ENCODE results near the gene RDX.
"Not testable (repeated sequence)": the region's sequence is repeated elsewhere in the genome, so short reads cannot be mapped to it uniquely, and the experiment has no call there.

The RDX gene

DNA sequence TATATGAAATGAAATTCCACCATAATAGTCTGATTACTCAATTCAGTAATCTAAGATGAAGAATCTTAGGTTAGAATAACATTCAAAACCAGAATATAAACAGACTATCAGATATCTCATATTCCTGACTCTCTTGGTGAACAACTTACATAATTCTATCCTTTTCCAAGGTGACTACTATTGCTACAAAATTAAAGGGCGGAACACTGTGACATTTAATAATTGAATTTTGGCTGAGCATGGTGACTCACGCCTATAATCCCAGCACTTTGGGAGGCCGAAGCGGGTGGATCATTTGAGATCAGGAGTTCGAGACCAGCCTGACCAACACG, 34.4 kb downstream of the RDX start:
- no peak for DNase-seq

DNA sequence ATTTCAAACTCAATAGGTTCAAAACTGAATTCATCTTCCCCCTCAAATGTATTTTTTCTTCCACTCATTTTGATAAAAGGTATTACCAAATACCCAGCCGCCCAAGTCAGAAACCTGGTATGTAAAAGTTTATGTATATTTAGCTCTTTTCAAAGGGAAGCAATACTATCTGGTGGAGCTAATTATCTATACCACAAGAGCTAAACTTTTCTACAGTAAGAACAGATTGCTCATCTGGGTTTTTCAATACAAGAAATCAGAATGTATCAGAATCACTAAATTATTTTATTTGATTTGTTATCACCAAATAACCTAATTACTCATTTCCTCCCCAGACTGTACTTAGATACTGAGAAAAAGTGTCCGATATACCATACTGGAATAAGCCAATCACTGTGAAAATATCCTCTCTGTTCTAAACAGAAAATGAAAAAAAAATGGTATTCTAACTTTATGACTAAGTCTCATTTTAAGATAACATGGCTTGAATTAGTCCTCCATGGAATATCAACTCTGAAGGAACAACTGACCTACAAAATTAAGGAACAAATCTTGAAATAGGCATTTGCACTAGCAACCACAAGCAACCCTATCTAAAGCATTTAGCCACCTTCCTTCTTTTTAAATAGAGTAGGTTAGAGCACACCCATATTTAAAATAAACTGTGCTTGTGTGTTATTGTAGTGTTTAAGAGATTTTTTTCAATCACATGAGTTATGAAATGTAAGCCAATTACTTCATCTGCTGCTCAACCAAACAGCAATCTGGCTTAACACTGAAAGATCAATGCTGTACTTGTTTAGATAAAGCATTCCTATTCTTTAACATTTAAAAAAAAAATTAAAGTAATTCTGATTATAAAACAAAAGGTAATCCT, 35.0 kb downstream of the RDX start:
- DNase-seq: no peak

DNA sequence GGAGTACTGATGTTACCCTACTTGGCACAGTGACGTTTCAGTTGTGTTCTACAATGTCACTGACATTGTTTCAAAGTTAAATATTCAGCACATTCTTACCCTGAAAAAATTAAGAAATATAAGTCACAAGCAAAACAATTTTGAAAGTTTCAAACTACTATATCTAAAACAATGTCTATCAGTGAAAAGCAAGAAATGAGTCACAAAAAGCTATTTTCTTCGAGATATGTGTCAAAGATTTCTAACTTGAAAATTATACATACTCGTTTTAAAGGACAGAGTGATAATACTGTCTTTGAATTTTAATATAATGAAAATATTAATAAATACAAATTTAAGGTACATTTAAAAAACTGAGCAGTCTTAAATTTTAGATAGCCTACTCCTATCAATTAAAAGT, 42.9 kb downstream of the RDX start:
- no peak for DNase-seq

DNA sequence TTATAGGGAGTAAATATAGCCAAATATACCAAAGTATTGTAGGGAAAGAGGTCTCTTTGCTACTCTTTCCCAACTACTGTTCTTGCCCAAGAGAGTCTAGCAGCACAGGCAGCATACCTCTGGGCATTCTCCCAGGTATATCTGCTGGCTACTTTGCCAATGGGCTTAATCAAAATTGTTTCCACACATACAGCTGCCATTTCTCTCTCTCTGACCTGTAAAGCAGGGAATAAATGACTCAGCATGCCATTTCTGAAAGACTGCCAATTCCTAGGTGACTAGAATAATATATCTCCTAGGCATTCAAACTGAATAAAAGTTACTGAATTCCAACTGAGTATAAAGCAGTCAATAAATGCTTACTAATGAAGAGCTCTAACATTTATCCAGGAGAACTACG, 44.6 kb downstream of the RDX start:
- DNase-seq: no peak

DNA sequence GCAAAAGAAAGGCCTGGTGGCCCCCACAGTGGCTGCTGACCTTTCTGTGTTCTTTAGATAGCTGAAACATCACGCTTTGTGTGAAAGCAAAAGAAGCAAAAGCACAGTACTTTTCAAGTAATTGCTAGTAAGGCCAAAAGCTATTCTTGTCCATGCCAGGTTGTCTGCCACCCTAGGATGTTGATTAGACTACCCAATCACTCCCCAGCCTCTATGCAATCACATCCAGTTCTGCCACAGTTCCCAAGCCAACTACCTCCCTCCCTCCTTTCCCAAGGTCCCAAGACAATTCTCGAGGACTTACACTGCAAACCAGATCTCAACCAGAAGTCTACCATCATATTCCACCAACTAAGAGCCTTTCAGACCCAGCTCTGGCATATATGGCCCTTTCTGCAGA, 46.2 kb downstream of the RDX start:
- no peak for DNase-seq

DNA sequence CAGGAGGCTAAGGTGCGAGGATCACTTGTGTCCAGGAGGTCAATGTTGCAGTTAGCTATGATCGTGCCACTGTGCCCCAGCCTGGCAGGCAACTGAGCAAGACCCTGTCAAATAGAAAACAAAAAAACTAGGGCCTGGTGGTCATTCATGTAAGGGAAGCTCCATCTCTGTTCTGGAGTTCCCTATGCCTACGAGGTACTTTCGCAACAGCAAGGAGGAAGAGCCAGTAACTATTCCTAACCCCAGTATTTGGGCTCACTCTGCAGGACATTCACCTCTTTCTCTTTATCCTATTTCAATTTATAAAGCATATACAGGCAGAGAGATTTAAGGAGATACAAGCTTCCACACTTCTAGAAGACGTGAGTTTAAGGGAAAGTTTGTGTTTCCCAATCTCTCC, 46.6 kb downstream of the RDX start:
- no peak for DNase-seq

DNA sequence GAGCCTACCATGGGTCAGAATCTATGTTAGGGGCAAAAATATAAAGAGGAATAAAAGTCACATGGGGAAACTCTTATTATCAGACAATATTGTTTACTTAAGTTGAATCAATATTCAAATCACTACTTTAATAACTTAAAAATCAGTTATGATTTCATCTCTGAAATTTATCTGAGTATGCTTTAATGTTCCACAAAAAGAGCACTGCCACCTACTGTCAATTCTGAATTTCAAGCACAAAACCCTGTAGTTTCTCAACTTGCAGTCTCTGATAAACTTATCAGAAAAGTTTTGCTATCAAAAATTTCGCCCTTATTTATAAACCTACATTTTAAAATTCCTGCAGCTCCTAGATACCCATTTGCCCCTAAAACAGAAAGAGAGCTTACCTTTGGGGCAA, 47.3 kb downstream of the RDX start:
- DNase-seq: no peak

DNA sequence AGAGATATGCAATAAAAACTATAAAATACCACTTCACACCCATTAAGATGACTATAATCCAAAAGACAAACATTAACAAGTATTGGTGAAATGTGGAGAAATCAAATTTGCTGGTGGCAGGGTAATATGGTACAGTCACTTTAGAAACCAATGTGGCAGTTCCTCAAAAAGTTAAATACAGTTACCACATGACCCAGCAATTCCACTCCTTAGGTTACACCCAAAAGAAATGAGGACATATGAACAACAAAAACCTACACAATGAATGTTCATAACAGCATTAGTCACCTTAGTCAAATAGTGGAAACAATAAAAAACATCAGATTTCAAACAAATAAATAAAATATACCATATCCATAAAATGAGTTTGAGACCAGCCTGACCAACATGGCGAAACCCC, 52.6 kb downstream of the RDX start:
- no peak for DNase-seq

DNA sequence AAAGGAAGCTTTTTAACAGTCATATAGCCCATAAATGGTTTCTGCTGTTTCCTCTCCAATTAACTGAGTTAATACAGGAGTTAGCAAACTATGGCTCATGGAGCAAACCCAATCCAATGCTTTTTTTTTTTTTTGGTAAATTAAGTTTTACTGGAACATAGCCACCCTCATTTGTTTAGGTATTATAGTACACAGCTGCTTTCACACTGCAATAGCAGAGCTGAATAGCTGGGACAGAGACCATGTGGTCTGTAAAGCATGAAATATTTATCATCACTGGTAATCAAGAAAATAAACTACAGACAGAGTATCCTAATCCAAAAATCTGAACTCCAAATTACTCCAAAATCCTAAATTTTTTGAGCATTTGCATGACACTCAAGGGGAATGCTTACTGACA, 53.7 kb downstream of the RDX start:
- DNase-seq: no peak

DNA sequence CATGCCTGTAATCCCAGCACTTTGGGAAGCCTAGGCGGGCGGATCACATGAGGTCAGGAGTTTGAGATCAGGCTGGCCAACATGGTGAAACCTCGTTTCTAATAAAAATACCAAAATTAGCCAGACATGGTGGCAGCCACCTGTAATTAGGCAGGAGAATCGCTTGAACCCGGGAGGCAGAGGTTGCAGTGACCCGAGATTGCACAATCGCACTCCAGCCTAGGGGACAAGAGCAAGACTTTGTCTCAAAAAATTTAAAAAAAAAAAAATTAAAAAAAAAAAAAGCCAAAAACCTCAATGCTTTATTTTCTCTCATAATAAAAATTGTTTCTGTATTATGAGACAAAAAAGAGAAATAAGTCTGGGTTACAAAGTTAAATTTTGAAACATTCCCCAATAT, 54.2 kb downstream of the RDX start:
- no peak for DNase-seq

DNA sequence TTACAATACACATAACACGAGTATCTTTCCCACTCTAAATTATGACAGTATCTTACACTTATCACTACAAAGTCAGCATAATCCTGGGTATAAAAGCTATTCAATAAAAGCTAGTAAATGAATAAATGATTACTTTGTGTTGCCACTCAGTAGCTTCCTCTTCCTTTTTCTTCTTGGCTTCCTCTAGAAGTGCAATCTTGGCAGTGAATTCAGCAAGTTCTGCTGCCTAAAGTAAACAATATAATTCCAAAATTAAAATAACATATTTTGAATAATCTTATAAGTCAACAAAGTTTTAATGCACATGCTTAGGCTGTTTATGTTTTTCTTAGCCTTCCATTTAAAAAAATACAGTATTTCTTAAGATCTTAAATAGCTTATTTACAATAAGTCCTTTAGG, 60.4 kb downstream of the RDX start:
- DNase-seq: no peak

DNA sequence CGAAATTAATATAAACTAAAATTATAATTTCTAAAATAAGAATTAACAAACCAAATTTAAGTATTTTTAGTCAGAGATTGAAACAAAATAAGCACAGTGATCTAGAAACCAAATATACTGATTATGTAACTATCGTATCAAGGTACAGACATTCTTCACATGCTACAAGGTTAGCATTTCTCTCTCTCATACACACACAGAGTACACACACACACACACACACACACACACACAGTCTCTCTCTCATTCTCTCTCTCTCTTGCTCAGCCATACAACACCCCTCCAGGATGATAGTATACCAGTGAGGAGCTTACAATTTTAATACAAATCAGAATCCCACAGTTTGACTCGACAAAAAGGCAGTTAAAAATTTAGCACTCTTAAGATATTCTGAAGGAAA, 66.0 kb downstream of the RDX start:
- no peak for DNase-seq

DNA sequence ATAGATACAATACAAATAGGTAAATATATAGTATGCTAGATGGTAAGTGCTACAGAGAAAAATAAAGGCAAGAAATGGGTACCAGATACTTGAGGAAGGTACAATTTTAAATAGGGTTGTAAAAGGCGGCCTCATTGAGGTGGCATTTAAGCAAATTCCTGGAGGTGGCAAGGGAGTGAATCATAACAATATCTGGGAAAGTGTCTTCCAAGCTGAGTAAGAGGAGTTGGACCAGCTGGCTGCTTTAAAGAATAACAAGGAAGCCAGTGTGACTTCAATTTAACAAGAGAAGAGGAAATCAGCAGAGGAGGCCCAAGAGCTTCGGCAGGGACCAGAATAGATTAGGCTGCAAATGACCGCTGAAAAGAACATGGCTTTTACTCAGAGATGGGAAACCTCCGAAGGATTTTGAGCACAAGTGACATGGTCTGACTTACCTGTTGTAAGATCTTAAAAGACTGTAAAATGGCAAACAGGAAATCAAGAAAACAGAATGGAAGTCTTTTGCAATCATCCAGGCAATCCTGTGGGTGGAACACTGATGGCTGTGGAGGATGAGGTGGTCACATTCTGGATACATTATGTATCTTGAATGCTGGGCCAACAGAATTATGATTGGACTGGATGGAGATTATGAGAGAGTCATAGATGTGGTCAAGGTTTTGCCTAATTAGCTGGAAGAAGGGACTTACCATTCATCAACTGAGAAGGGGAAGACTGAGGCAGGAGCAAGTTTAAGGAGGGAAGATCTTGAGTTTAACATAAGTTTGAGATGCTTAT, 77.2 kb downstream of the RDX start:
- no peak for DNase-seq

DNA sequence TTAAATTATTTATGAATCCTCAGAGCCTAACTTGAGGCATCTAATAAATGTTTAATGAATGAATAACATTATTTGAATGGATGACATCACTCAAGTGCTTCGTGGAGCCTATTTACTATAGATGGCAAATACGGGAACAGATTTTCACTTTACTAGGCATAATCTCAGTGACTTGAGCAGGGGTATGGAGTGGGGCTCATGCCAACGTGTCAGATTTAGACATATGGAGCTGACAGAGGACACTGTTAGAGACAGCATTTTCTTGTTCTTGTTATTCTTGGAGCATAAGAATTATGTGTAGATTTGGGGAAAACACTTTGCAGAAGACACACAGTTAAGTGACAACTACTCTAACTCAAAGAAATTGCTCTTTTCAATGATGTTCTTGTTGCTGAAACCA, 78.5 kb downstream of the RDX start:
- no peak for DNase-seq

DNA sequence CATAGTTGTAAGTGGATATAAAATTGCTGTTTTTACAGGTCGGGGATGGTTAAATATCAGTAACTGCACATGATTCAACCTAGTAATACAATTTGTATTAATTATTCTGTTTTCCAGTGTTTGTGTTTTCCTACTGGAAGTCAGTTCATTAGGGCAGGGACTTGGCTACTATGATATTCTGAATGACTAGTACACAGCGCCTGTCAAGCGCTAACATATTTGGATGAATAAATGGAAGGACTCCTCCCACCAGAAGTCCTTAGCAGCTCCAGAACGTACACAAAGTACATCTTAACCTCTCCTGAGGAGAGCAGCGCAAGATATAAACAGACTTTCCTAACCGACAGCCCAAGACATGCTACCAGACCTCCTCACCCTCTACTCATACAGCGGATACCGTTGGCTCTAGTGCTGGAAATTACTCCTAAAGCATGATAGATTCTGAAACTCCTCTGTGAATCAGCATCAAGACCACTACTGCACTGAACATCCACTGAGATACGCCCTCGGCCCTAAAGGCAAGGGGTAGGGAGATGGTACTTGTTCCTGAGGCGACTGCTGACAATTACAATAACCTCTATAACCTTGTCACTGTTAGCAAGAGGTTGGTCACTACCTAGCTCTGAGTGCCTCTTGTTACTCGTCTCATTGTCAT, 79.1 kb downstream of the RDX start:
- DNase-seq: no peak

DNA sequence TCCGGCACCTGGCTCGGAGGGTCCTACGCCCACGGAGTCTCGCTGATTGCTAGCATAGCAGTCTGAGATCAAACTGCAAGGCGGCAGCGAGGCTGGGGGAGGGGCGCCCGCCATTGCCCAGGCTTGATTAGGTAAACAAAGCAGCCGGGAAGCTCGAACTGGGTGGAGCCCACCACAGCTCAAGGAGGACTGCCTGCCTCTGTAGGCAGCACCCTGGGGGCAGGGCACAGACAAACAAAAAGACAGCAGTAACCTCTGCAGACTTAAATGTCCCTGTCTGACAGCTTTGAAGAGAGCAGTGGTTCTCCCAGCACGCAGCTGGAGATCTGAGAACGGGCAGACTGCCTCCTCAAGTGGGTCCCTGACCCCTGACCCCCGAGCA, 87.1 kb downstream of the RDX start:
- DNase-seq: not testable (repeated sequence)

DNA sequence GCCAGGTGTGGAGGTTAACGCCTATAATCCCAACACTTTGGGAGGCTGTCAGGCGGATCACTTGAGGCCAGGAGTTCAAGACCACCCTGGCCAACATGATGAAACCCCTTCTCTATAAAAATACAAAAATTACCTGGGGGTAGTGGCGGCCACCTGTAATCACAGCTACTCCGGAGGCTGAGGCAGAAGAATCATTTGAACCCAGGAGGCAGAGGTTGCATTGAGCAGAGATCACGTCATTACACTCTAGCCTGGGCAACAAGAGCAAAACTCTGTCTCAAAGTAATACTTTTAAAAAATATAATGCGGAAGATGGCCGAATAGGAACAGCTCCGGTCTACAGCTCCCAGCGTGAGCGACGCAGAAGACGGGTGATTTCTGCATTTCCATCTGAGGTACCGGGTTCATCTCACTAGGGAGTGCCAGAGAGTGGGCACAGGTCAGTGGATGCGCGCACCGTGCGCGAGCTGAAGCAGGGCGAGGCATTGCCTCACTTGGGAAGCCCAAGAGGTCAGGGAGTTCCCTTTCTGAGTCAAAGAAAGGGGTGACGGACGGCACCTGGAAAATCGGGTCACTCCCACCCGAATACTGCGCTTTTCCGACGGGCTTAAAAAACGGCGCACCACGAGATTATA, 87.6 kb downstream of the RDX start:
- DNase-seq: not testable (repeated sequence)

DNA sequence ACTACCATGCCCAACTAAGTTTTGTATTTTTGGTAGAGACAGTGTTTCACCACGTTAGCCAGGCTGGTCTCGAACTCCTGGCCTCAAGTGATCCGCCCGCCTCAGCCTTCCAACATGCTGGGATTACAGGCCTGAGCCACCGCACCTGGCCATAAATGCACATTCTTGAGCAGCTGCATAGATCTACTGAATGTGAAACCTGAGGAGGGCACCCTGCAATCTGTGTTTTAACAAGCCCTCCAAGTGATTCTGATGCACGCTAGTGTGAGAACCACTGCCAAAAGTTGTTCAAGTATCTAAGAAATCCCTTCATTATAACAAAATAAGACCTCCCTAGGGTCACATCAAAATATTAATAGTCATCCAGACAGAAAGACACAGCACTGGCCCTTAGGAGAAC, 89.3 kb downstream of the RDX start:
- DNase-seq: no peak

DNA sequence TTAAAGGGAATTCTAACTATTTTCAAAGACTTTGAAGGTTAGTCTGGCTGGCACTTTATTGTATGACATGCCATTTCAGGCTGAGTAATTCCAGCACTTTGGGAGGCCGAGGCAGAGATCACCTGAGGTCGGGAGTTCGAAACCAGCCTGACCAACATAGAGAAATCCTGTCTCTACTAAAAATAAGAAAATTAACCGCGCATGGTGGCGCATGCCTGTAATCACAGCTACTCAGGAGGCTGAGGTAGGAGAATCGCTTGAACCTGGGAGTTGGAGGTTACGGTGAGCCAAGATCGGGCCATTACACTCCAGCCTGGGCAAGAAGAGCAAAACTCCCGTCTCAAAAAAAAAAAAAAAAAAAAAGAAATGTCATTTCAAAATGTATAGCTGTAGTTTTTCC, 95.6 kb downstream of the RDX start:
- DNase-seq: no peak

DNA sequence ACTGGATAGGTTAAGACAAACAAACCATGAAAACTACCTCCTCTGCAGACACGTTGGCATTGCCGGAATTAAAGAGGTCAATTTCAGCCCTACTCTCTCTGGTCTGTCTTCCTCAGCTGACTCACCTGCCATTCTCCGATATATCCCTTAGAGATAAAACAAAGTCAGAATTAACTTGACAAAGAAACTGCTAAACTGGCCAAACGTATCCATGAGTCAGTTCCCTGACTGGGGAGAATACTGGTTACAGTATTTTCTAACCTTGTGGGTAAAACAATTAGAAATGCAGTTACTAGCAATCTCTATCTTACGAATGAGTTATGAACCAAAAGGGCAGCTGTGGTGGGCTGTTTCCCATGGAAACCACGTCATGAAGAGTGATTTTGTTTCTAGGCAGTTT, 96.2 kb downstream of the RDX start:
- no peak for DNase-seq

DNA sequence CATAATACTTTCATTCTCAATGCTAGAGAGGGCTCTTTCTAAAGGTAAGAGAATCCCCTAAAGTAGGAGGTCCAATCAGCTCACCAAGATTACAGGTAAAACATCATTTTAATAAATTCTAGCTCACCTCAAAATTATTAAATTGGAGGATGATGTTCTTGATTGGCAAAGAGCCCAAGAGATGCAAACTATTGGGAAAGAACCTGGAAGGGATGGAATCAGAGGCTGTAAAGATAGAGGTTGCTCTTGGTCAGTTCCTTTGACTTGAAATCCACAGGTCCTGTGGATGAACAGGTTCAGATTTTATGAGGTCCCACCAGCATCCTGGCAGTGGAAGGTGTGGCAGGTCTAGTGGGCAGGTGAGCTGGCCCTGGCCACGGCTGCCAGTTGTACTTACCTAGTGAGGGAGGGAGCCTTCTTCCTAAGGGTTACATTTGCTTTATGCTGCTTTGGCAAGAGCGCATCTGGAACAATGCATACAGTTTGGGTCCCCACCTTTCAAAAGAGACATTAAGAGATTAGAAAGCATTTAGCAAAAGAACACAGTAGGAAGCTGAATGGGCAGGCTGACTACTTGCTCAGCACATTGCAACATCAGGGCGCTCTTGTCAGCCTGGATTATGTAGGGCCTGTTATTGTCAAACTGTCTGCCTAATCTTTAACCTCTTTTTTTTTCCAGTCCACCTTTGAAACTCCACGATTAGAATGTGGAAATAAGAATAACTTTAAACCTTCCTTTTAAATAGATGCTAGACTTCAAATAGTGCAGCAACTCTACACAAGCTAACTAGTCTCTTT, 97.0 kb downstream of the RDX start:
- DNase-seq: no peak

DNA sequence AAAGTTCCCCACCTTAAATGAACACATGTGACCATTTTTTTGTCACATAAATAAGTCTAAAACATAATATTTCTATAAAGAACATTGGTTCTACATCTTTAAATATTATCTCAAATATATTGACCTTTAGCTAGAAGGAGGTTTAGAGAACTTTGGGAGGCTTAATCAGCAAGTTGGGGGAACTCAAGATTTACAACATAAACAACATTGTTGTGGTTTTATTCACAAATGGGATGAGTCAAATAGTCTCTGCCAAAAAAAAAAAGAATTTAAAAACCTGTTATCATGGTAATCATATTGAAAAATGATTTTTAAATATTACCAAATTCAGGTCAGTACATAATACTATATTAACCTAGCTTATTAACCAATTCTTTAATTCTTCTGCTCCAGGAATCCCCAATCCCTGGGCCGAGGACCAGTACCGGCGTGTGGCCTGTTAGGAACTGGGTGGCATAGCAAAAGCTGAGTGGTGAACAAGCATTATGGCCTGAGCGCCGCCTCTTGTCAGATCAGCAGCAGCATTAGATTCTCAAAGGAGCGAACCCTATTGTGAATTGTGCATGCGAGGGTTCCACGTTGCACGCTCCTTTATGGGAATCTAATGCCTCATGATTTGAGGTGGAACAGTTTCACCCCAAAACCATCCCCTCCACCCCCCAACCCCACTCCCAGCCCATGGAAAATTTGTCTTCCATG, 98.2 kb downstream of the RDX start:
- no peak for DNase-seq
